ENCODE results near the gene ARHGAP18. TPM values are rescaled to one million over a fixed set of nuclear protein-coding genes. Genes with fewer than 3 reads are reported as not detected.

Gene ARHGAP18
- total and polyA plus RNA-seq, 2 experiments from 2014 or later: 12.5 to 23.8 TPM

DNA sequence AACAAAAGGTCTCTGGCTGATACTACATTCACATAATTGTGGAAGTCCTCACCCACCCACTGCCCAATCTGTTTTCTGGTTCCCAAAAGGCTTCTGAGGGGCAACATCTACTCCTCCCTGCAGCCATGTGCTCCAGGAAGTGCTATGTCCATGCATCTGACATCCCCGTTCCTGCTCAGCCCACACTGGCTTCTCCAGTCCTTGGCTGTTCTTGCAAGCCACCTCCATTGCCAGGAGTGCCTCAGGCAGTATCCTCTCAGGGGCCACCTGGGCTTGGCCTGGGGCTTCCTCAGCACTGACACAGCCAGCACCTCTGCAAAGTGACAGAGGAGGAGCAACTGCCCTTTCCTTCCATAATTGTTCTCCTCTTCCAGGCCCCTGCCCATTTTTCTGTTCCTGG is 18.3 kb downstream of the ARHGAP18 start:
- TF ChIP-seq EZH2phosphoT487 (IDR thresholded peaks at IDR 0.05; ENCODE audit: insufficient read depth, low read depth) (no peak), EZH2 (IDR thresholded peaks at IDR 0.05; ENCODE audit: insufficient read depth, poor library complexity, severe bottlenecking) (no peak)
- peaks cover 92% of the 10 kb centered on the region for H3K79me2 ChIP-seq (ENCODE audit: insufficient read depth)
- no peak overlapping the region for H3K27ac ChIP-seq

DNA sequence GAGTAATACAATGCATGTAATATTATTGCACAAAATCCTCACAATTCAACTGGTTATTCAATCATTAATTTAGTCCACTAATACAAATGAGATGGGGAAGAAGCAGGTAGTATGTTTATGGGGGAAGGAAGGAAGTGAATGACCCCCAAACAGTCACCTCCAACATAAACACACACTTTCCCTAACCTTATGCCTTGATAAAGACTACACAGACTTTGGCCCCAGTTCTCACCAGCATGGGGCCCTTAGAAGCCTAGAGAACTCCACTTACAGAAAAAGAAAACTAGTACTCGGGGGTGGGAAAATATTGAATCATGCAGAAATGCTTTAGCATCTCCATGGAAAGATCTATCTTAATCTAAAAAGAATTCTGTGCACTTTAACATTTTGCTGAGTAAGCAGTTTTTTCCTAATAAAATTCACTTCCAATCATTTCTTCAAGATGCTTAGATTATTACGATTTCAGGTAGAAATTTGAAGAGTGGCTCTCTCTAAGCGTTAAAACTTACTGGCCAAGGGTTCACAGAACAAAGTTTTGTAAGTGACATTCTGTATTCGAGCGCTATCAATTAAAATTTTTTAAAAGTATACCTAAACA is 18.8 kb downstream of the ARHGAP18 start:
- TF ChIP-seq EZH2 (IDR thresholded peaks at IDR 0.05; ENCODE audit: insufficient read depth, poor library complexity, severe bottlenecking): no peak
- no peak for TF ChIP-seq EZH2phosphoT487 (IDR thresholded peaks at IDR 0.05; ENCODE audit: insufficient read depth, low read depth)
- Histone ChIP-seq H3K79me2 (ENCODE audit: insufficient read depth) (peaks cover 91% of the 10 kb centered on the region), H3K9ac (no peak overlapping the region), H3K4me3 (no peak overlapping the region), H3K36me3 (ENCODE audit: low read depth) (no peaks in the 10 kb centered on the region), H3K4me2 (ENCODE audit: unreplicated experiment) (no peak overlapping the region), H2AFZ (no peak overlapping the region), H3K27me3 (replicated peaks; ENCODE audit: insufficient read depth) (no peaks in the 10 kb centered on the region), H3K9me3 (ENCODE audit: low read depth) (no peaks in the 10 kb centered on the region), H3K4me1 (ENCODE audit: insufficient read depth) (peaks cover 34% of the 10 kb centered on the region), H4K20me1 (ENCODE audit: insufficient read depth) (no peaks in the 10 kb centered on the region), H3F3A (ENCODE audit: insufficient read depth) (peaks cover 31% of the 10 kb centered on the region; the same call in 1 of the 2 replicates), H3K9me2 (ENCODE audit: insufficient read depth) (no peaks in the 10 kb centered on the region), H3K27ac (no peak overlapping the region)
- WGBS, 2 experiments (ENCODE audit: low coverage in 1 of 2, low lambda C conversion rate in 2 of 2, missing lambda C conversion rate in 2 of 2): 87 to 91% methylated on average over 5 of the region's 5 CpGs
- in situ Hi-C loops (cut with MboI): no loop called here
- DNase-seq: no peak

More for the DNA sequence above, 18.3 kb downstream of the ARHGAP18 start:
- Histone ChIP-seq H3K9me2 (ENCODE audit: insufficient read depth) (no peaks in the 10 kb centered on the region), H3K9ac (no peak overlapping the region), H3K27me3 (replicated peaks; ENCODE audit: insufficient read depth) (no peaks in the 10 kb centered on the region), H3F3A (ENCODE audit: insufficient read depth) (peaks cover 26% of the 10 kb centered on the region; the same call in 1 of the 2 replicates), H3K4me3 (no peak overlapping the region), H3K4me1 (ENCODE audit: insufficient read depth) (peaks cover 28% of the 10 kb centered on the region), H3K4me2 (ENCODE audit: unreplicated experiment) (no peak overlapping the region), H2AFZ (no peak overlapping the region), H4K20me1 (ENCODE audit: insufficient read depth) (no peaks in the 10 kb centered on the region), H3K9me3 (ENCODE audit: low read depth) (no peaks in the 10 kb centered on the region), H3K36me3 (ENCODE audit: low read depth) (no peaks in the 10 kb centered on the region; the same call in 1 of the 2 replicates)
- no peak for DNase-seq
- WGBS, 2 experiments (ENCODE audit: low coverage in 1 of 2, low lambda C conversion rate in 2 of 2, missing lambda C conversion rate in 2 of 2): 64 to 71% methylated on average over 1 of the region's 1 CpG
- in situ Hi-C loops (cut with MboI): no loop called here

DNA sequence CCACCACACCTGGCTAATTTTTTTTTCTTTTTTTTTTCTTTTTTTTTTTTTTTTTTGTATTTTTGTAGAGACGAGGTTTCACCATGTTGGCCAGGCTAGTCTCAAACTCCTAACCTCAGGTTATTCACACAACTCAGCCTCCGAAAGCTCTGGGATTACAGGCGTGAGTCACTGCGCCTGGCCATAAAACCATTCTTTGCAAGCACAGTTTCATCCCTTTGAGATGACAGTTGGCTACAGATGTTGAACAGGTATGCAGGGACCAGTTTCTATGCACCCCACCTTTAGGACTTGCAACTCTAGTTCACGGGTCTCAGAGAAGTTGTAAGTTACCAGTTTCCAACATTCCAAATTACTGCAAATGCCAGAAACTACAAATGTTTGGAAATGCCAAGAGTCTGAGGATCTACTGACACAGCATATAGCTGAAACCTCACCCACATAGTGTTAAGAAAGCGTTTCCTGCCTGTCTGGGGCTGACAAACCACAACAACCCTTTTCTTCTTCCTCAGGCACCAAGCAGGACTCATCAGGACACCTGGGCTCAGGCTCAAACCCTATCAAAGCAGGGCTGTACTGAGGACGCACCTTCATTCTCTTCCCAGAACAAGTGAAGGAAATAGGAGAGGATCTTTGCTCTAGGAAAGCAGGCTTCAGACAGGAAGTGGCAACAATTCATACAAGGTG is 22.9 kb downstream of the ARHGAP18 start:
- peak; percentile 46 for DNase-seq
- no peak overlapping the region for H3K4me3 ChIP-seq
- peaks cover 83% of the 10 kb centered on the region for H3K79me2 ChIP-seq (ENCODE audit: insufficient read depth)
- H3F3A ChIP-seq (ENCODE audit: insufficient read depth): peaks cover 53% of the 10 kb centered on the region
- no peaks in the 10 kb centered on the region for H4K20me1 ChIP-seq (ENCODE audit: insufficient read depth)
- no peak for TF ChIP-seq EZH2phosphoT487 (IDR thresholded peaks at IDR 0.05; ENCODE audit: insufficient read depth, low read depth)
- no peak for TF ChIP-seq EZH2 (IDR thresholded peaks at IDR 0.05; ENCODE audit: insufficient read depth, poor library complexity, severe bottlenecking)
- H3K4me2 ChIP-seq (ENCODE audit: unreplicated experiment): no peak overlapping the region
- in situ Hi-C loops (cut with MboI): no loop called here
- H3K9me2 ChIP-seq (ENCODE audit: insufficient read depth): no peaks in the 10 kb centered on the region
- H3K36me3 ChIP-seq (ENCODE audit: low read depth): no peaks in the 10 kb centered on the region
- H3K9ac ChIP-seq: no peak overlapping the region
- peaks cover 65% of the 10 kb centered on the region for H3K4me1 ChIP-seq (ENCODE audit: insufficient read depth)
- no peaks in the 10 kb centered on the region for H3K27me3 ChIP-seq (replicated peaks; ENCODE audit: insufficient read depth)
- no peak overlapping the region for H3K27ac ChIP-seq
- no peak overlapping the region for H2AFZ ChIP-seq
- 76 to 78% methylated on average over 7 of the region's 7 CpGs for WGBS, 2 experiments (ENCODE audit: low coverage in 1 of 2, low lambda C conversion rate in 2 of 2, missing lambda C conversion rate in 2 of 2)
- H3K9me3 ChIP-seq (ENCODE audit: low read depth): no peaks in the 10 kb centered on the region

DNA sequence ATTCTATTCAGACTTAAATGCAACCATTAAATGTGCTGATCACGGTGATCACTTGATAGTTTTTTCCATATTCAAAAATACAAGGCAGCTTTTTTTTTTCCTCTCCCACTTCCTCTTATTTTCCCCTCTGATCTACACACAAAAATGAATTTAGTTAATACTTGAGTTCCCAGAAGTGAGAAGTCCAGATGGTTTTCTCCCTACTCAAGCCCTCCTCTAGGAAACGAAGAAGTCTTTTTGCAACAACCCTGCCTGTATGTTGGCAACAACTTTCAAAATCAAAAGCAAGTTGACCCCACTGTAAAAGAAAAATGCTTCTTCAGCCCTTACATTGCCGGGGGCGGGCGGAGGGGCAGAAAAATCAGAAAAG is 24.3 kb downstream of the ARHGAP18 start:
- no peak for DNase-seq
- Histone ChIP-seq H3K36me3 (ENCODE audit: low read depth) (no peaks in the 10 kb centered on the region), H3K4me2 (ENCODE audit: unreplicated experiment) (no peak overlapping the region), H3K27ac (no peak overlapping the region), H3F3A (ENCODE audit: insufficient read depth) (peaks cover 44% of the 10 kb centered on the region), H3K27me3 (replicated peaks; ENCODE audit: insufficient read depth) (no peaks in the 10 kb centered on the region), H3K9me2 (ENCODE audit: insufficient read depth) (no peaks in the 10 kb centered on the region), H3K9ac (no peak overlapping the region), H3K9me3 (ENCODE audit: low read depth) (no peaks in the 10 kb centered on the region), H3K4me1 (ENCODE audit: insufficient read depth) (peaks cover 75% of the 10 kb centered on the region), H3K79me2 (ENCODE audit: insufficient read depth) (peaks cover 83% of the 10 kb centered on the region), H4K20me1 (ENCODE audit: insufficient read depth) (no peaks in the 10 kb centered on the region), H3K4me3 (no peak overlapping the region), H2AFZ (no peak overlapping the region)
- in situ Hi-C loops (cut with MboI): no loop called here
- TF ChIP-seq EZH2 (IDR thresholded peaks at IDR 0.05; ENCODE audit: insufficient read depth, poor library complexity, severe bottlenecking) (no peak), EZH2phosphoT487 (IDR thresholded peaks at IDR 0.05; ENCODE audit: insufficient read depth, low read depth) (no peak)
- WGBS, 2 experiments (ENCODE audit: low coverage in 1 of 2, low lambda C conversion rate in 2 of 2, missing lambda C conversion rate in 2 of 2): 93 to 95% methylated on average over 5 of the region's 5 CpGs
